Transverse colon (tissue), 4 donors: Measurements from ENCODE around the gene FBXO15. TPM values are rescaled to one million over a fixed set of nuclear protein-coding genes. Genes with fewer than 3 reads are reported as not detected.

Experiments
- DNase-seq: peaks from one replicate; pipeline ENCODE4 v3.0.0-alpha.2; 2019
- H3K27ac ChIP-seq, 4 donors: fragments of 200-600 bp; sonication (generic); 2 replicates each; pipeline ENCODE4 v1.5.1; 2016 to 2018; ENCODE audit warnings: inconsistent platforms in 4 of 4
- H3K27me3 ChIP-seq: fragments of 200-600 bp; sonication (generic); 2 replicates; pipeline ENCODE4 v1.5.1; 2017; ENCODE audit warnings: inconsistent platforms
- H3K36me3 ChIP-seq, 4 donors: fragments of 200-600 bp; sonication (generic); 2 replicates each; pipeline ENCODE4 v1.5.1; 2017 to 2019; ENCODE audit warnings: inconsistent platforms in 4 of 4
- H3K4me1 ChIP-seq, 4 donors: fragments of 200-600 bp; sonication (generic); 2 replicates each; pipeline ENCODE4 v1.5.1; 2017 to 2020; ENCODE audit warnings: inconsistent platforms in 4 of 4
- H3K4me3 ChIP-seq, 4 donors: fragments of 200-600 bp; sonication (generic); 1 replicate in 1 of 4; 2 replicates in 3 of 4; pipeline versions ENCODE4 v1.5.1 to v1.6.1; 2017 to 2019; ENCODE audit warnings: inconsistent platforms in 4 of 4
- H3K9me3 ChIP-seq, 2 donors: fragments of 200-600 bp; sonication (generic); 2 replicates each; pipeline ENCODE4 v1.5.1; 2017 to 2019; ENCODE audit warnings: inconsistent platforms in 2 of 2
- EP300 ChIP-seq: sonication (generic); formaldehyde crosslinking; IDR thresholded peaks from one replicate; pipeline ENCODE4 v1.6.1; 2017; ENCODE audit warnings: antibody characterized with exemption, low read depth
- POLR2A ChIP-seq: fragments of 450-650 bp; IDR thresholded peaks from one replicate; pipeline ENCODE4 v1.6.1; 2016; ENCODE audit warnings: antibody characterized with exemption, mild to moderate bottlenecking, moderate library complexity
- POLR2AphosphoS5 ChIP-seq, 3 donors: sonication (generic); formaldehyde crosslinking; IDR thresholded peaks; one replicate each; pipeline ENCODE4 v1.6.1; 2016; ENCODE audit warnings: antibody characterized with exemption in 3 of 3
- WGBS, 2 donors: methylation state at CpG; one replicate each; pipeline ENCODE4 v1.1.5; 2018; ENCODE audit warnings: low coverage in 1 of 2; 5-methylcytosine and 5-hydroxymethylcytosine counted together
- in situ Hi-C, 4 donors: fragments of 200-750 bp; cut with MboI; loops; one replicate each; pipeline versions ENCODE4 v1.15.0 to v1.15.1; 2017; ENCODE audit warnings: low sequenced_read_pairs in 3 of 4, low pct_ligation_motif_present in 1 of 4, low pct_unique_long_range_greater_than_20kb in 1 of 4
- intact Hi-C: fragments of 100-400 bp; cut with DNase I; formaldehyde crosslinking; loops from one replicate; pipeline ENCODE4 v1.15.1; 2023; ENCODE audit warnings: low total_unique reads
- total RNA-seq, 4 donors: library from RNA; depleted of rRNA; stranded (reverse); fragments of >200 nt; gene quantifications; one replicate each; pipeline ENCODE4 v1.1.0, GENCODE V29; 2016
- TF ChIP-seq, protein P1 (sequence below), 5 experiments: fragments of 200-600 bp in 3 of 5; fragments of 450-650 bp in 2 of 5; sonication (generic) in 3 of 5; IDR thresholded peaks; 1 replicate in 2 of 5; 2 replicates in 3 of 5; pipeline ENCODE4 v1.5.1; 2016 to 2017; ENCODE audit warnings: antibody characterized with exemption in 5 of 5, inconsistent platforms in 3 of 5, mild to moderate bottlenecking in 2 of 5, moderate library complexity in 1 of 5

The FBXO15 gene
- total RNA-seq, 4 donors from 2014 or later, result 0.14 to 0.64 TPM; not detected in 2

DNA sequence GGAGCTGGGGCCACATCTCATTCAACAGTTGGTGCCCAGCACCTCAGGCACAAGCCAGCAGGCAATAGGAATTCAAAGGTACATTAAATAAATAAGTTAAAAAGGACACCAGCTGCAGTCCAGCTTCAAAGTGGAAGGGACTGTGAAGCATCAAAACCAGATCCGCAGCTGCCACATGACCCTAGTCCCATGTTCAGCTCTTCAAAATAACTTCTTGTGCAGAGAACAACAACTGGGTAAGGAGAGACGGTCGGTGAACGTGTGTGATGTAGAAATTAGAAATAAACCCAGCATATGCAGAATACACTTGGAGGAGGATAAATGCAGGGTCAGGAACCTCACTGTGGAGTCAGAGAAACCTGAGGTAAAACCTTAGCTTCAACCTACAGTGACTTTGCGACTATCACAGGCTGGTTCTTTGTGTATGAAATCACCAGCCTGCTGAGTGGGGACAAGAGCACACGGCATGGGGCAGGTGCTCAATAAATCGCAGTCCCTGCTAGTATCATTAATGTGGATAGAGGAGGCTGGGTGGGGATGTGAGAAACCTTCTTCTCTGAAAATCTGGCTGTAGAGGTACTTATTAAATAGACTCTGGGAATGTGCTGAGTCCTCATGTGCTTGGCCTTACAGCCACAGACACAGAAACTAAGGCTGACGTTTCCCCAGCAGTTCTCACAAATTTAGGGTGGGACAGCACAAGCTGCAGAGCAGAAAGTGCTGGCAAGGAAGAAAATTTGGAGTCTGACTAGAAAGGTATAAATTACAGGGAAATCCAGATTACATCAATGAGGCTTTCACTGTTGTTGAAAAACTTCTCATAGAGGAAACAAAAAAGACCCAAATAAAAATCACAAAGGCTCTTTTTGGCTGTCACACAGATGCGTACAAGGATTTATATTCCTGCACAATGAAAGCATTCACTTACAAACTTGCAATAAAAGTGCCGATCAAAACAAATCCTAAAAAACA lies 20.7 kb downstream of the FBXO15 start:
- TF ChIP-seq EP300 (no peak), POLR2AphosphoS5 (IDR thresholded peaks at IDR 0.05) (no peak), POLR2A (no peak)
- TF ChIP-seq, protein P1, sequence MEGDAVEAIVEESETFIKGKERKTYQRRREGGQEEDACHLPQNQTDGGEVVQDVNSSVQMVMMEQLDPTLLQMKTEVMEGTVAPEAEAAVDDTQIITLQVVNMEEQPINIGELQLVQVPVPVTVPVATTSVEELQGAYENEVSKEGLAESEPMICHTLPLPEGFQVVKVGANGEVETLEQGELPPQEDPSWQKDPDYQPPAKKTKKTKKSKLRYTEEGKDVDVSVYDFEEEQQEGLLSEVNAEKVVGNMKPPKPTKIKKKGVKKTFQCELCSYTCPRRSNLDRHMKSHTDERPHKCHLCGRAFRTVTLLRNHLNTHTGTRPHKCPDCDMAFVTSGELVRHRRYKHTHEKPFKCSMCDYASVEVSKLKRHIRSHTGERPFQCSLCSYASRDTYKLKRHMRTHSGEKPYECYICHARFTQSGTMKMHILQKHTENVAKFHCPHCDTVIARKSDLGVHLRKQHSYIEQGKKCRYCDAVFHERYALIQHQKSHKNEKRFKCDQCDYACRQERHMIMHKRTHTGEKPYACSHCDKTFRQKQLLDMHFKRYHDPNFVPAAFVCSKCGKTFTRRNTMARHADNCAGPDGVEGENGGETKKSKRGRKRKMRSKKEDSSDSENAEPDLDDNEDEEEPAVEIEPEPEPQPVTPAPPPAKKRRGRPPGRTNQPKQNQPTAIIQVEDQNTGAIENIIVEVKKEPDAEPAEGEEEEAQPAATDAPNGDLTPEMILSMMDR (IDR thresholded peaks at IDR 0.05), result no peak
- Histone ChIP-seq H3K4me1 (no peaks in the 10 kb centered on the region), H3K9me3 (no peaks in the 10 kb centered on the region), H3K27me3 (peaks cover 10% of the 10 kb centered on the region), H3K4me3 (no peak overlapping the region), H3K27ac (no peak overlapping the region), H3K36me3 (no peaks in the 10 kb centered on the region)
- in situ Hi-C loops, result no loop called here
- intact Hi-C loops, result no loop called here
- WGBS, 2 donors, result 33 to 50% methylated on average over 9 to 10 of the region's 10 CpGs
- no peak for DNase-seq

DNA sequence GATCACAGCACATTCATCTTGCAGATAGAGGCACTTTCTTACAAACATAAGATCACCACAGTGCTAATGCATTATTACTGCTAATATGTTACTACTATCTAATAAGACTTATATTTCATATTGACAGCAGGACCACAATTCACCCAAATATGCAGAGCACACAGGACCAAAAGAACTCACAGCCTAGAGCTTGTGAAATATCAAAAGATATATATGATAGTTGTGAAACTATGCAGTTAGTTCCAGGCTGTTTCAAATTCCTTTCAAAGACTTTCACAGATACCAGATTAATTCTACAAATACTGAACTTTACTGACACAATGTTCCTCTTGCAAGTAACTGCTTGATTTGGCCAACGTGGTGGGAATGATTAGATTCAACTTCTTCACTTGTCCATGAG lies 23.0 kb downstream of the FBXO15 start:
- in situ Hi-C loops, result no loop called here
- Histone ChIP-seq H3K9me3 (no peaks in the 10 kb centered on the region), H3K36me3 (no peaks in the 10 kb centered on the region), H3K27me3 (peaks cover 17% of the 10 kb centered on the region), H3K4me1 (no peaks in the 10 kb centered on the region), H3K27ac (no peak overlapping the region), H3K4me3 (no peak overlapping the region)
- TF ChIP-seq POLR2AphosphoS5 (IDR thresholded peaks at IDR 0.05) (no peak), EP300 (no peak), POLR2A (no peak)
- TF ChIP-seq, protein P1 (IDR thresholded peaks at IDR 0.05), result no peak
- no peak for DNase-seq
- intact Hi-C loops, result no loop called here
- 69 to 80% methylated on average over 1 of the region's 1 CpG for WGBS, 2 donors

DNA sequence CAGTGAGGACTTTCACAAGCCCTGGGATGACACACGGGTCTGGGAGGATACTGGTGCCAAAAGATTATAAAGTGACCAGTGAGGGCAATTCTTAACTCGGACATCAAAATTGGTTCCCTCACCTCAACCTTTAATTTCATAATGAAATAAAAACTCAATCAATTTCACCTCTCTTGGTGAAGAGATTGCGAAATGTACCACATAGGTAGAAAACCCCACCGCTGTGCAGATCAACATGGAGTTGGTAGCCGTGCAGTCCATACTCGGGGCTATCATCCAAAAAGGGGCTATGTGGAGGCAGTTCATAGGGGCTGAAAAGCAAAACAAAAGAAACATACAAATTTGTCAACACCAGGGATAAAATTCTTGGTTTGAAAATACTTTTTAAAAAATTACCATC lies 24.4 kb downstream of the FBXO15 start:
- no peak for DNase-seq
- no peaks in the 10 kb centered on the region for H3K9me3 ChIP-seq
- peaks cover 17% of the 10 kb centered on the region for H3K27me3 ChIP-seq
- H3K36me3 ChIP-seq, result no peaks in the 10 kb centered on the region
- WGBS, 2 donors, result 82 to 97% methylated on average over 6 of the region's 6 CpGs
- no peak for TF ChIP-seq POLR2A
- no peak for TF ChIP-seq POLR2AphosphoS5 (IDR thresholded peaks at IDR 0.05)
- TF ChIP-seq EP300, result no peak
- TF ChIP-seq, protein P1 (IDR thresholded peaks at IDR 0.05), result no peak
- in situ Hi-C loops, result no loop called here
- H3K4me3 ChIP-seq, result no peak overlapping the region
- H3K4me1 ChIP-seq, result no peaks in the 10 kb centered on the region
- no peak overlapping the region for H3K27ac ChIP-seq
- intact Hi-C loops, result no loop called here

DNA sequence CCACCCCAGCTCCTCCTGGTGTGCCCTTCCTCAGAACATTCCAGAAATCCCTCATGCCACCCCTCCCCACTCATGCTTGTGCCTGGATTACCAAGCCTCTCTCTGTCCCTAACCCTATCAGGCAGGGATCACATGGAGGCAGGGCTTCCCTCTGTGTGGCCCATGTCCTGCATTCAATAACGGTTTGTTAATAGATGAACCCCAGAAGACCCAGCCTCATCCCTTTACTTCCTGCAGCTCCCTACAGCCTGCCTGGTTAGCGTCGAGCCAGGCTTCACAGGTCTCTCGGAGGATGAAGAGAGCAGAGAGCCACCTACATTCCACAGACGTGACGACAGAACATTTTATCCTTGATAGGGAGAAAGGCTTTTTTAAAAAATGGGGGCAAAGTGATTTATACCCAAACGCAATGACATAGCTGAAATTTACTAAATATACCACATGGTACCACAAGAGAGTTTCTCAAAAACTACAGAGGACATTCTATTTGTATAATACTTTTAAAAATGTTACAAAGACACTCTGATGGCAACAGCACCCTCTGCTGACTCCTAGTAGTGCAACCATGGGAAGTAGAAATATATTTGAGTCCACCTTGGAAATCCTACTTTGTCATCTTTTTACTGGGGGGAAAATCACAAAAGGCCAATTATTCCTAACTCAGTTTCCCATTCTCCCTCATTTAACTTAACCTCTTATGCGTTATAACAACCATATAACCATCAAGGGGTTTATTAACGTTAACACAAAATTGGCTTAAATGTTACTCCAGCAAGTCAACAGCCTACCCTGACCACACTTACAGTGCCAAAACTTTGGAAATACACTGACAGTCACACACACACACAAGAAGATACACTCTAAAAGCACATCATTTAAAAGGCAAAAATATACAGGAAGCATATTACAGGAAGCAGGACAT lies 30.7 kb downstream of the FBXO15 start:
- Histone ChIP-seq H3K4me1 (no peaks in the 10 kb centered on the region), H3K9me3 (peaks cover 0 to 6% of the 10 kb centered on the region in 2 donors), H3K27me3 (peaks cover 6% of the 10 kb centered on the region), H3K4me3 (no peak overlapping the region), H3K27ac (no peak overlapping the region), H3K36me3 (no peaks in the 10 kb centered on the region)
- TF ChIP-seq, protein P1 (IDR thresholded peaks at IDR 0.05), result peak; percentile 35 to 59 (median 52)
- no peak for TF ChIP-seq EP300
- intact Hi-C loops (no loop called here), in situ Hi-C loops (no loop called here)
- 44 to 50% methylated on average over 9 of the region's 9 CpGs for WGBS, 2 donors
- peak; percentile 12 for DNase-seq
